Breast epithelium (tissue), 3 donors: ENCODE data around the gene CRYBG3.

ENCODE experiments used
- CTCF ChIP-seq, 3 donors: fragments of 450-650 bp; IDR thresholded peaks; one replicate each; pipeline ENCODE4 v1.5.1; 2016 to 2017; ENCODE audit warnings: antibody characterized with exemption in 3 of 3, mild to moderate bottlenecking in 3 of 3, moderate library complexity in 3 of 3
- POLR2A ChIP-seq: fragments of 450-650 bp; IDR thresholded peaks from one replicate; pipeline ENCODE4 v1.6.1; 2016; ENCODE audit warnings: antibody characterized with exemption, mild to moderate bottlenecking, moderate library complexity

DNA sequence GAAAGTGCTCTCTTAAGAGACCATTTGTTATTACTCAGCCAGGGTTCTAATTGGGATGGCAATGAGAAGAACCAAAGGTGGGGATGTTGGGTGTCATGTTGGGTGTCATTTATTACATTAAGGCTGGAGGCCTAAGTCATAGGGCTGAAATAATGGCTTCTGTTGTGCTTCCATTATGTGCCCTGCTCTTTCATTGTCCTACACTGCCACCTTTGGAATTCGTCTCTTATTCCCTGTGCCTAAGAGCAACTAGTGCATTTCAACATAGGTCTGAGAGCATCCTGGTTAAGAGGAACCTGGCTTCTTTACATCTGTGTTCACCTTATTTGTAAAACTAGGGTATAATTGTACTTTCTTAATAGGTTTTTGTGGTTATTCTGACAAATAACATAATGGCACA, 118.2 kb downstream of the CRYBG3 start:
- TF ChIP-seq CTCF (IDR thresholded peaks at IDR 0.05) (no peak), POLR2A (no peak)
